Astrocyte (in vitro differentiated cells and primary cell): Measurements from ENCODE around the gene GPX7.

Experiments used
- EZH2 ChIP-seq: IDR thresholded peaks from 2 replicates; pipeline ENCODE4 v1.6.1; 2012; ENCODE audit warnings: mild to moderate bottlenecking, low read length, inconsistent platforms; ENCODE audit not compliant: insufficient read depth
- TF ChIP-seq, protein P1 (sequence below): IDR thresholded peaks from 2 replicates; pipeline ENCODE4 v1.5.1; 2011; ENCODE audit warnings: low read depth, mild to moderate bottlenecking, inconsistent platforms, low read length, moderate library complexity; ENCODE audit not compliant: insufficient read depth

DNA sequence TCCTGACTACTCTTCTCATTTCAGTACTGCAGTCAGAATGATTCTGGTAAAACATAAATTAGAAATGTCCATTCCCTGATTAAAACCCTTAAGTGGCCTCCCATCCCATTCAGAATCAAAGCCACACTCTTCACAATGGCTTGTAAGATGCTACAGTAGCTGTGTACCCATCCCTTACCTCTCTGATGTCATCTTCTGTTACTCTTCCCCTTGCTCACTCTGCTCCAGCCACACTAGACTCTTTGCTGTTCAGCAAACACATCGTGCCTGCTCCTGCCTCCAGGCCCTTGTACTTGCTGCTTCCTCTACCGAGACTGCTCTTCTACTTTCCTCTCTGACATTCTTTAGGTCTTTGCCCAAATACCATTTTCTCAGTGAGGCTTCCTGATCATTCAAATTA lies 4.3 kb upstream of the GPX7 start:
- TF ChIP-seq, protein P1, sequence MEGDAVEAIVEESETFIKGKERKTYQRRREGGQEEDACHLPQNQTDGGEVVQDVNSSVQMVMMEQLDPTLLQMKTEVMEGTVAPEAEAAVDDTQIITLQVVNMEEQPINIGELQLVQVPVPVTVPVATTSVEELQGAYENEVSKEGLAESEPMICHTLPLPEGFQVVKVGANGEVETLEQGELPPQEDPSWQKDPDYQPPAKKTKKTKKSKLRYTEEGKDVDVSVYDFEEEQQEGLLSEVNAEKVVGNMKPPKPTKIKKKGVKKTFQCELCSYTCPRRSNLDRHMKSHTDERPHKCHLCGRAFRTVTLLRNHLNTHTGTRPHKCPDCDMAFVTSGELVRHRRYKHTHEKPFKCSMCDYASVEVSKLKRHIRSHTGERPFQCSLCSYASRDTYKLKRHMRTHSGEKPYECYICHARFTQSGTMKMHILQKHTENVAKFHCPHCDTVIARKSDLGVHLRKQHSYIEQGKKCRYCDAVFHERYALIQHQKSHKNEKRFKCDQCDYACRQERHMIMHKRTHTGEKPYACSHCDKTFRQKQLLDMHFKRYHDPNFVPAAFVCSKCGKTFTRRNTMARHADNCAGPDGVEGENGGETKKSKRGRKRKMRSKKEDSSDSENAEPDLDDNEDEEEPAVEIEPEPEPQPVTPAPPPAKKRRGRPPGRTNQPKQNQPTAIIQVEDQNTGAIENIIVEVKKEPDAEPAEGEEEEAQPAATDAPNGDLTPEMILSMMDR, result no peak
- no peak for TF ChIP-seq EZH2
